Measurements from ENCODE around the gene SPINDOC. TPM values are rescaled to one million over a fixed set of nuclear protein-coding genes. Genes with fewer than 3 reads are reported as not detected.

SPINDOC gene
- polyA plus RNA-seq, 1 experiment: 24.4 TPM

- no peak for DNase-seq (ENCODE audit: low read depth)
- no peaks in the 10 kb centered on the region for H3K27me3 ChIP-seq (ENCODE audit: control insufficient read depth, insufficient read depth, low read length)
- ChIA-PET POLR2A (no interaction called here), CTCF (no interaction called here)
- H3K4me3 ChIP-seq (ENCODE audit: low read depth, low read length): no peak overlapping the region
- H3K36me3 ChIP-seq (ENCODE audit: control insufficient read depth, insufficient read depth, low read length): no peaks in the 10 kb centered on the region
- TF ChIP-seq CTCF (IDR thresholded peaks at IDR 0.05; ENCODE audit: insufficient read depth, low read depth, low read length): no peak
These were observed 38.1 kb upstream of the SPINDOC start for GRCh38 chr11:63775191-63775590.

GRCh38 chr11:63779039-63779438 lies 34.2 kb upstream of the SPINDOC start:
- no peak for DNase-seq (ENCODE audit: low read depth)
- no peak overlapping the region for H3K4me3 ChIP-seq (ENCODE audit: low read depth, low read length)
- POLR2A ChIA-PET: interaction anchor here (0.6 to 1.1 kb wide), 2 partner anchors 89 to 98 kb away, joined by 3 read pairs; partner anchors contain the start of gene RTN3
- no peaks in the 10 kb centered on the region for H3K27me3 ChIP-seq (ENCODE audit: control insufficient read depth, insufficient read depth, low read length)
- CTCF ChIA-PET: interaction anchor here (0.6 to 2.4 kb wide), 5 partner anchors 11 to 374 kb away, joined by 3 to 13 read pairs (median 3); partner anchors contain the start of gene ZFTA
- no peaks in the 10 kb centered on the region for H3K36me3 ChIP-seq (ENCODE audit: control insufficient read depth, insufficient read depth, low read length)
- TF ChIP-seq CTCF (IDR thresholded peaks at IDR 0.05; ENCODE audit: insufficient read depth, low read depth, low read length): no peak

- no peaks in the 10 kb centered on the region for H3K27me3 ChIP-seq (ENCODE audit: control insufficient read depth, insufficient read depth, low read length)
- DNase-seq (ENCODE audit: low read depth): no peak
- ChIA-PET CTCF (interaction anchor here (0.7 kb wide), 2 partner anchors 14 to 273 kb away, joined by 3 to 4 read pairs; no protein-coding TSS in a partner anchor), POLR2A (no interaction called here)
- no peak overlapping the region for H3K4me3 ChIP-seq (ENCODE audit: low read depth, low read length)
- no peaks in the 10 kb centered on the region for H3K36me3 ChIP-seq (ENCODE audit: control insufficient read depth, insufficient read depth, low read length)
- no peak for TF ChIP-seq CTCF (IDR thresholded peaks at IDR 0.05; ENCODE audit: insufficient read depth, low read depth, low read length)
These were observed 30.5 kb upstream of the SPINDOC start for GRCh38 chr11:63782749-63783148.

DNA sequence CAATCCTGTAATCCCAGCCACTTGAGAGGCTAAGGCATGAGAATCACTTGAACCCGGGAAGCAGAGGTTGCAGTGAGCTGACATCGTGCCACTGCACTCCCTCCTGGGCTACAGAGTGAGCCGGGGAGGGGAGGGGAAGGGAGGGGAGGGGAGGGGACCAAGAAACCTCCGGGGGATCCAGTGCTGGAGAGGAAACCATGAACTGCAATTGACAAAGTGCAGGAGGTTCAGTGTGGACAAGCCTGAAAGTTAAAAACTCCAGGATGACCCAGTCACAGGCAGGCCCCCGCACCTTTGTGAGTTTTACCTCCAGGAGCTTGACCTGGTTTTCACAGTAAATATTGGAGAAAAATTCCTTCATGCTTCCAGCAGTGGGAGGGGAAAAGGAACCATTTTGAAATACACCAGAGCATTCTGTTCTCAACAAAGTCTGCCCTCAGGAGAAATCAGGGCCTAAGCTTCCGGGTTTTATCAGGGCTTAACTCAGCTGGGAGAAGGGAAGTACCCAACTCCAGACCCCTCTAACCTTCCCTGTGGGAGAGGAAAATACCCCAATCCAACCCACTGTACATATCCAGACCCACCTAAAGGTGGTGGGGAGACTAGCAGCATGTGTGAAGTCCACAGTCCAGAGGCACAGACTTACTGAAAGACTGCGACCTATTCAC lies 29.2 kb upstream of the SPINDOC start:
- POLR2A ChIA-PET: no interaction called here
- no peak for DNase-seq (ENCODE audit: low read depth)
- no peak for TF ChIP-seq CTCF (IDR thresholded peaks at IDR 0.05; ENCODE audit: insufficient read depth, low read depth, low read length)
- no peak overlapping the region for H3K4me3 ChIP-seq (ENCODE audit: low read depth, low read length)
- no peaks in the 10 kb centered on the region for H3K27me3 ChIP-seq (ENCODE audit: control insufficient read depth, insufficient read depth, low read length)
- CTCF ChIA-PET: no interaction called here
- no peaks in the 10 kb centered on the region for H3K36me3 ChIP-seq (ENCODE audit: control insufficient read depth, insufficient read depth, low read length)

GRCh38 chr11:63785823-63786222 lies 27.4 kb upstream of the SPINDOC start:
- POLR2A ChIA-PET: interaction anchor here (0.7 kb wide), 1 partner anchor 572 kb away, joined by 6 read pairs; no protein-coding TSS in a partner anchor
- CTCF ChIA-PET: no interaction called here

More at GRCh38 chr11:63785823-63786222, 27.4 kb upstream of the SPINDOC start:
- DNase-seq (ENCODE audit: low read depth): no peak
- Histone ChIP-seq H3K4me3 (ENCODE audit: low read depth, low read length) (no peak overlapping the region), H3K27me3 (ENCODE audit: control insufficient read depth, insufficient read depth, low read length) (no peaks in the 10 kb centered on the region), H3K36me3 (ENCODE audit: control insufficient read depth, insufficient read depth, low read length) (no peaks in the 10 kb centered on the region)
- TF ChIP-seq CTCF (IDR thresholded peaks at IDR 0.05; ENCODE audit: insufficient read depth, low read depth, low read length): no peak
